ENCODE data around the gene TRAF1. TPM values are rescaled to one million over a fixed set of nuclear protein-coding genes. Genes with fewer than 3 reads are reported as not detected.
A peak's percentile ranks its signal among the peaks of the same experiment; 100 is the strongest.

The TRAF1 gene
- total and polyA plus RNA-seq, 10 of the 15 experiments (the other 5 are each of a cell fraction or from before 2014, with no cell fraction given): 13.8 to 163 (median 128) TPM

DNA sequence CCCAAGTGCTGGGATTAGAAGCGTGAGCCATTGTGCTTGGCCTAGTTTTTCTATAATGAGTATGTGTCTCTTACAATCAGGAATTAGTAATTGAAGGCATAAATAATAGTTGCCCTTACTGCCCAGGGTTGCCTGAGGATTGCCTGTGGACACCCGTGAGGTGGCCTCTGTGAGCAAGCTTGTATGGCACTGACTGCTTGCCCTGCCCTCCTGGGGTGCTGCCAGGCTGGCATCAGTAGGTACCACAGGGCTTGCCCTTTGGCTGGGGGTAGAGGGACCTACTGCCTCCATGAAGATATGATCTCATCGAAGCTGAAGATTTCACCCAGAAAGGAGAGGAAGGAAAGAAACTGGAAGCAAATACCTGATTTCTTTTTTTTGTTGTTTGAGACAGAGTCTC is 25.8 kb downstream of the TRAF1 start:
- WGBS (ENCODE audit: insufficient coverage, insufficient replicate concordance, low lambda C conversion rate, missing lambda C conversion rate): 93% methylated on average over 3 of the region's 3 CpGs
- ChIA-PET SMC1A (ENCODE audit: uncharacterized antibody, unreplicated experiment) (interaction anchor here (1.4 to 23.6 kb wide), 2 partner anchors 22 to 27 kb away, joined by 3 to 522 read pairs; partner anchors contain the start of gene TRAF1), RAD21 (ENCODE audit: unreplicated experiment) (interaction anchor here (1.3 kb wide), 1 partner anchor 159 kb away, joined by 3 read pairs; no protein-coding TSS in a partner anchor), CTCF (interaction anchor here (0.9 to 2.2 kb wide), 5 partner anchors 11 to 32 kb away, joined by 3 to 8 read pairs (median 3); partner anchors contain the start of gene TRAF1), POLR2A (interaction anchor here (1.1 to 2.1 kb wide), 2 partner anchors 8 to 14 kb away, joined by 3 to 7 read pairs; no protein-coding TSS in a partner anchor)
- Histone ChIP-seq H3K36me3 (ENCODE audit: control insufficient read depth in 2 of 2, insufficient read depth in 2 of 2, low read length in 1 of 2) (peaks cover 15 to 32% of the 10 kb centered on the region in 2 experiments; a peak in 3 of 4 replicates), H2AFZ (ENCODE audit: control insufficient read depth, low read depth, low read length) (no peak overlapping the region), H3K4me1 (ENCODE audit: control insufficient read depth, insufficient read depth, low read length) (peaks cover 47% of the 10 kb centered on the region), H3K4me3 (no peak overlapping the region), H3K27ac (ENCODE audit: control insufficient read depth, insufficient read depth) (no peak overlapping the region; the same call in 1 of the 2 replicates), H3K4me2 (ENCODE audit: control insufficient read depth, insufficient read depth) (no peak overlapping the region), H3K27me3 (replicated peaks in 1 of 2; ENCODE audit: control insufficient read depth in 2 of 2, insufficient read depth in 2 of 2, low read length in 1 of 2) (no peaks in the 10 kb centered on the region), H3K9me3 (replicated peaks; ENCODE audit: control insufficient read depth, insufficient read depth, low read length) (no peaks in the 10 kb centered on the region), H3K9ac (ENCODE audit: control insufficient read depth, insufficient read depth, low read length) (no peak overlapping the region), H4K20me1 (ENCODE audit: control insufficient read depth, insufficient read depth) (no peaks in the 10 kb centered on the region), H3K79me2 (ENCODE audit: control insufficient read depth, insufficient read depth, low read length) (no peaks in the 10 kb centered on the region)
- DNase-seq (ENCODE audit: low read depth, low spot score): no peak
- BruUV-seq (replicated peaks): no TSS peak
- intact Hi-C loops (cut with micrococcal nuclease; ENCODE audit: unreplicated experiment) (no loop called here), in situ Hi-C loops (cut with MboI) (no loop called here)
- FAIRE-seq: no peak
- no peak for ATAC-seq
- TF ChIP-seq MEF2A (IDR thresholded peaks at IDR 0.05; ENCODE audit: insufficient read depth, low read depth, low read length) (0 out of 2 replicates have a peak, but pooled peaks have one; percentile 3), POLR2A (IDR thresholded peaks at IDR 0.05; ENCODE audit: low read depth, low read length) (peak; percentile 72), IKZF1 (conservative IDR thresholded peaks at IDR 0.05) (no peak), ZNF622 (IDR thresholded peaks at IDR 0.05) (no peak), IRF5 (IDR thresholded peaks at IDR 0.05; ENCODE audit: borderline replicate concordance) (no peak), ZBED1 (IDR thresholded peaks at IDR 0.05; ENCODE audit: borderline replicate concordance) (0 out of 2 replicates have a peak, but pooled peaks have one; percentile 1)
